K562 (cell line): ENCODE results near the gene TMEM132C. TPM values are rescaled to one million over a fixed set of nuclear protein-coding genes. Genes with fewer than 3 reads are reported as not detected.

ENCODE experiments used
- ATAC-seq: fragments of 200-7000 bp; cut with Tn5 transposase; 3 replicates; pipeline ENCODE4 v1.9.1; 2020; ENCODE audit warnings: moderate library complexity
- BruUV-seq: library from RNA; stranded (reverse); fragments of 400-500 nt; replicated peaks from 2 replicates; lab custom pipeline; 2021; lab: Mats Ljungman, UMichigan
- CTCF ChIA-PET: fragments of 300-600 bp; formaldehyde crosslinking; extraction: SDS; loops from one replicate; lab custom pipeline; 2021; ENCODE audit warnings: low intra/inter-chr PET ratio; lab: Yijun Ruan, JAX
- POLR2A ChIA-PET: fragments of 300-600, 350-650 bp; sonication (Branson Sonifier 250); formaldehyde crosslinking; extraction: SDS; loops from one replicate; lab custom pipeline; 2021; ENCODE audit warnings: antibody characterized with exemption, inconsistent platforms; lab: Yijun Ruan, JAX
- DNase-seq, 4 experiments: peaks; one replicate each; pipeline versions ENCODE4 v3.0.0 to v3.0.0-alpha.2; 2011 to 2018; ENCODE audit warnings: low spot score in 3 of 4, mixed read lengths in 3 of 4; ENCODE audit errors: extremely low read depth in 1 of 4
- FAIRE-seq: peaks from 2 replicates; lab custom pipeline; 2011; peaks lifted over from hg19 to GRCh38; lab: Jason Lieb, UNC
- H2AFZ ChIP-seq: 2 replicates; pipeline ENCODE4 v1.6.0; 2011; ENCODE audit warnings: low read depth, low read length, control low read depth, inconsistent platforms
- H3K27ac ChIP-seq: fragments of 200-600 bp; 3 replicates; pipeline ENCODE4 v1.8.0; 2011; ENCODE audit warnings: low read depth, mild to moderate bottlenecking, control low read depth, inconsistent platforms, low read length, moderate library complexity, mixed read lengths; ENCODE audit errors: extremely low read depth
- H3K27me3 ChIP-seq, 2 experiments: fragments of 300-600 bp in 1 of 2; 2 replicates in 1 of 2; 3 replicates in 1 of 2; pipeline versions ENCODE4 v1.6.0 to v1.8.0; 2011; ENCODE audit warnings: inconsistent platforms in 2 of 2, low read length in 2 of 2, mild to moderate bottlenecking in 1 of 2, mixed read lengths in 1 of 2, moderate library complexity in 1 of 2; ENCODE audit not compliant: control insufficient read depth in 2 of 2, insufficient read depth in 2 of 2
- H3K36me3 ChIP-seq: fragments of 300-600 bp; 3 replicates; pipeline ENCODE4 v1.8.0; 2011; ENCODE audit warnings: mild to moderate bottlenecking, low read length, inconsistent platforms; ENCODE audit not compliant: control insufficient read depth, insufficient read depth
- H3K4me1 ChIP-seq, 2 experiments: fragments of 200-600 bp in 1 of 2; replicated peaks in 1 of 2; 2 replicates in 1 of 2; 3 replicates in 1 of 2; pipeline versions ENCODE4 v1.5.1 to v1.8.0; 2011; ENCODE audit warnings: inconsistent platforms in 2 of 2, low read length in 2 of 2, mild to moderate bottlenecking in 1 of 2, mixed read lengths in 1 of 2, moderate library complexity in 1 of 2; ENCODE audit not compliant: control insufficient read depth in 2 of 2, insufficient read depth in 2 of 2
- H3K4me2 ChIP-seq: 2 replicates; pipeline ENCODE4 v1.6.1; 2011; ENCODE audit warnings: low read length, control low read depth, inconsistent platforms, mixed read lengths; ENCODE audit not compliant: insufficient read depth
- H3K4me3 ChIP-seq: fragments of 200-600 bp; sonication (generic), shearing (Covaris generic); 2 replicates; pipeline ENCODE4 v1.5.1; 2016; ENCODE audit warnings: control low read depth, inconsistent platforms
- H3K79me2 ChIP-seq: fragments of 200-600 bp; 3 replicates; pipeline ENCODE4 v1.8.0; 2011; ENCODE audit warnings: low read length, inconsistent platforms; ENCODE audit not compliant: control insufficient read depth, insufficient read depth
- H3K9ac ChIP-seq, 2 experiments: 2 replicates each; pipeline versions ENCODE4 v1.6.0 to v1.6.1; 2011; ENCODE audit warnings: low read depth in 2 of 2, low read length in 2 of 2, control low read depth in 1 of 2, inconsistent platforms in 1 of 2, mild to moderate bottlenecking in 1 of 2, mixed read lengths in 1 of 2; ENCODE audit not compliant: insufficient read depth in 1 of 2
- H3K9me1 ChIP-seq: one replicate; pipeline ENCODE4 v1.6.0; 2011; ENCODE audit warnings: inconsistent platforms, mild to moderate bottlenecking, low read length, moderate library complexity; ENCODE audit not compliant: control insufficient read depth, insufficient read depth
- H3K9me3 ChIP-seq: replicated peaks from 2 replicates; pipeline ENCODE4 v1.5.1; 2011; ENCODE audit warnings: low read depth, low read length, inconsistent platforms; ENCODE audit not compliant: control insufficient read depth, insufficient read depth
- H4K20me1 ChIP-seq: replicated peaks from 2 replicates; pipeline ENCODE4 v1.6.1; 2011; ENCODE audit warnings: low read length, inconsistent platforms, mixed read lengths; ENCODE audit not compliant: control insufficient read depth, insufficient read depth
- FOS ChIP-seq: IDR thresholded peaks from 3 replicates; pipeline ENCODE4 v1.6.1; 2011; ENCODE audit not compliant: insufficient read length; ENCODE audit errors: extremely low read depth
- HNRNPK ChIP-seq: fragments of 200-400 bp; formaldehyde crosslinking; IDR thresholded peaks from one replicate; pipeline ENCODE4 v1.6.1; 2018; ENCODE audit warnings: mild to moderate bottlenecking, low read depth, low read length; ENCODE audit not compliant: poor library complexity, severe bottlenecking
- ZNF583 ChIP-seq: fragments of 250-450 bp; sonication (Bioruptor Pico); IDR thresholded peaks from 2 replicates; pipeline ENCODE4 v1.4.0; 2020
- WGBS: fragments of 100-300 bp; shearing (Covaris generic); methylation state at CpG from one replicate; pipeline ENCODE4 v1.1.6; 2016; ENCODE audit warnings: low coverage, mixed read lengths; ENCODE audit not compliant: insufficient coverage; ENCODE audit errors: missing lambda C conversion rate; 5-methylcytosine and 5-hydroxymethylcytosine counted together
- in situ Hi-C: fragments of 300-500 bp; cut with MboI; formaldehyde crosslinking; loops from 4 replicates; pipeline ENCODE4 v1.15.0; 2018; ENCODE audit warnings: inconsistent platforms, mixed read lengths
- intact Hi-C: fragments of 100-400 bp; cut with micrococcal nuclease; formaldehyde crosslinking; loops from 2 replicates; pipeline ENCODE4 v1.14.2; 2022
- polyA plus RNA-seq, 8 experiments: library from polyadenylated mRNA; depleted of rRNA in 4 of 8; stranded (reverse) in 5 of 8; unstranded in 3 of 8; fragments of >200 nt; fragmentation: Nextera tagmentation in 2 of 8; fragmentation: Illumina TruSeq in 1 of 8; extraction: Ambion mirVana in 2 of 8; extraction: Trizol in 1 of 8; gene quantifications; 2 replicates each; pipeline versions ENCODE4 v1.2.1 to v1.2.3, GENCODE V29; 2011 to 2014; ENCODE audit warnings: inconsistent platforms in 1 of 8, missing spikeins in 1 of 8
- total RNA-seq, 7 experiments: library from RNA; depleted of rRNA in 6 of 7; stranded (reverse); fragments of >200 nt in 6 of 7; fragmentation: Illumina TruSeq in 2 of 7; extraction: Trizol in 2 of 7; gene quantifications; 2 replicates each; pipeline versions ENCODE4 v1.2.1 to v1.2.3, GENCODE V29; 2011 to 2021; ENCODE audit warnings: low replicate concordance in 1 of 7
- TF ChIP-seq, protein P1 (sequence below): sonication (generic); formaldehyde crosslinking; IDR thresholded peaks from 2 replicates; pipeline ENCODE4 v1.8.0; 2022; ENCODE audit warnings: mild to moderate bottlenecking, missing genetic modification reagents, borderline replicate concordance

TMEM132C gene
- total and polyA plus RNA-seq, 9 of the 15 experiments (the other 6 are each of a cell fraction or from before 2014, with no cell fraction given) = not detected

DNA sequence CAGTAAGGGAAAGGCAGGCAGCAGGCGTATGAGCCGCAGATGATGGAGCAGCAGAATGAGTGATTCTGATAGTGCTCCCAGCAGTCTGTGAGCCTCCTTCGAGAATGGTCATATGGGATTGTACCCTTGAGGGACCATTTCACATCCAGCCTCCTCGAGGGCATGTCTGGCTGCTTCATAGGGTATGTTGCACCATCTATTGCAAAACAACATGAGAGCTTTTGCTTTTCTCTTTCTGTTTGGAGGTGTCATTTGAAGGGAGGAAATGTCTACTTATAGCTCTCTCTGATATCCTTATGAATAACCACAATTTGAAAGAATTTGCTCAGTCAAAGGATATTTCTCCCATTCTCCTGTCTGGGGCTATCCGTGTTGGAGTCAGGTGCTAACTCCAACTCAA, 172.8 kb downstream of the TMEM132C start:
- no peaks in the 10 kb centered on the region for H3K36me3 ChIP-seq
- TF ChIP-seq, protein P1, sequence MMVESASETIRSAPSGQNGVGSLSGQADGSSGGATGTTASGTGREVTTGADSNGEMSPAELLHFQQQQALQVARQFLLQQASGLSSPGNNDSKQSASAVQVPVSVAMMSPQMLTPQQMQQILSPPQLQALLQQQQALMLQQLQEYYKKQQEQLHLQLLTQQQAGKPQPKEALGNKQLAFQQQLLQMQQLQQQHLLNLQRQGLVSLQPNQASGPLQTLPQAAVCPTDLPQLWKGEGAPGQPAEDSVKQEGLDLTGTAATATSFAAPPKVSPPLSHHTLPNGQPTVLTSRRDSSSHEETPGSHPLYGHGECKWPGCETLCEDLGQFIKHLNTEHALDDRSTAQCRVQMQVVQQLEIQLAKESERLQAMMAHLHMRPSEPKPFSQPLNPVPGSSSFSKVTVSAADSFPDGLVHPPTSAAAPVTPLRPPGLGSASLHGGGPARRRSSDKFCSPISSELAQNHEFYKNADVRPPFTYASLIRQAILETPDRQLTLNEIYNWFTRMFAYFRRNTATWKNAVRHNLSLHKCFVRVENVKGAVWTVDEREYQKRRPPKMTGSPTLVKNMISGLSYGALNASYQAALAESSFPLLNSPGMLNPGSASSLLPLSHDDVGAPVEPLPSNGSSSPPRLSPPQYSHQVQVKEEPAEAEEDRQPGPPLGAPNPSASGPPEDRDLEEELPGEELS (CRISPR knock-in tag) = no peak
- no peak for TF ChIP-seq ZNF583
- no peak for TF ChIP-seq HNRNPK
- no peak for TF ChIP-seq FOS
- H3K9me1 ChIP-seq = no peaks in the 10 kb centered on the region
- DNase-seq = no peak
- no peak overlapping the region for H3K27ac ChIP-seq
- POLR2A ChIA-PET = no interaction called here
- peaks cover 0 to 12% of the 10 kb centered on the region in 2 experiments; a peak in 2 of 5 replicates for H3K27me3 ChIP-seq
- no peak overlapping the region for H3K9ac ChIP-seq
- no peak overlapping the region for H2AFZ ChIP-seq
- BruUV-seq = no TSS peak
- no peak overlapping the region for H3K4me2 ChIP-seq
- no peak for FAIRE-seq
- in situ Hi-C loops = no loop called here
- ATAC-seq = no peak
- no peaks in the 10 kb centered on the region for H3K79me2 ChIP-seq
- no peaks in the 10 kb centered on the region for H3K9me3 ChIP-seq
- intact Hi-C loops = no loop called here
- H3K4me1 ChIP-seq = no peaks in the 10 kb centered on the region
- H4K20me1 ChIP-seq = no peaks in the 10 kb centered on the region
- CTCF ChIA-PET = no interaction called here
- WGBS = 6% methylated on average over 5 of the region's 5 CpGs
- no peak overlapping the region for H3K4me3 ChIP-seq
